Right lobe of liver (tissue), 6 donors: ENCODE measurements around the gene PAX3. TPM values are rescaled to one million over a fixed set of nuclear protein-coding genes. Genes with fewer than 3 reads are reported as not detected.

Experiments
- ATAC-seq, 4 donors: fragments of 200-7000 bp; cut with Tn5 transposase; one replicate each; pipeline ENCODE4 v1.9.1; 2020; ENCODE audit warnings: mild to moderate bottlenecking in 4 of 4, moderate library complexity in 4 of 4
- DNase-seq, 3 donors: peaks; one replicate each; pipeline ENCODE4 v3.0.0-alpha.2; 2020
- H3K27ac ChIP-seq, 3 donors: fragments of 200-600 bp; one replicate each; pipeline ENCODE4 v1.8.0; 2022
- H3K27me3 ChIP-seq, 2 donors: fragments of 200-600 bp; one replicate each; pipeline ENCODE4 v1.8.0; 2022
- H3K36me3 ChIP-seq, 4 donors: fragments of 200-600 bp; sonication (generic) in 1 of 4; one replicate each; pipeline versions ENCODE4 v1.5.1 to v1.8.0; 2017 to 2022; ENCODE audit warnings: control low read depth in 1 of 4
- H3K4me1 ChIP-seq, 4 donors: fragments of 200-600 bp; sonication (generic) in 1 of 4; one replicate each; pipeline versions ENCODE4 v1.5.1 to v1.8.0; 2017 to 2022; ENCODE audit warnings: control low read depth in 1 of 4
- H3K4me3 ChIP-seq, 3 donors: fragments of 200-600 bp; one replicate each; pipeline ENCODE4 v1.8.0; 2022
- H3K9me3 ChIP-seq, 4 donors: fragments of 200-600 bp; sonication (generic) in 1 of 4; one replicate each; pipeline versions ENCODE4 v1.5.1 to v1.8.0; 2017 to 2022; ENCODE audit warnings: control low read depth in 1 of 4
- POLR2A ChIP-seq: fragments of 450-650 bp; IDR thresholded peaks from one replicate; pipeline ENCODE4 v1.6.1; 2017; ENCODE audit warnings: antibody characterized with exemption, mild to moderate bottlenecking
- WGBS: methylation state at CpG from one replicate; pipeline ENCODE4 v1.1.6; 2018; ENCODE audit warnings: low coverage, low lambda C conversion rate; ENCODE audit not compliant: insufficient coverage; ENCODE audit errors: missing lambda C conversion rate; 5-methylcytosine and 5-hydroxymethylcytosine counted together
- intact Hi-C, 2 donors: fragments of 100-400 bp; cut with DNase I; formaldehyde crosslinking; loops; one replicate each; pipeline versions ENCODE4 v1.11.2 to v1.14.1; 2022
- total RNA-seq, 6 experiments: library from RNA; depleted of rRNA in 2 of 6; stranded (reverse); fragments of >200 nt in 2 of 6; fragmentation: NEBNext Ultra II Directional in 3 of 6; extraction: Animal tissue kit (Norgen Biotek cat#: 25700) in 3 of 6; gene quantifications; one replicate each; pipeline versions ENCODE4 v1.1.0 to v1.2.4, GENCODE V29; 2016 to 2023
- TF ChIP-seq, protein P1 (sequence below), 4 donors: fragments of 200-600 bp in 3 of 4; fragments of 450-650 bp in 1 of 4; IDR thresholded peaks; one replicate each; pipeline versions ENCODE4 v1.5.1 to v1.8.0; 2016 to 2022; ENCODE audit warnings: antibody characterized with exemption in 4 of 4, mild to moderate bottlenecking in 2 of 4
- donor health status: DM: no; HTN: yes; CAD: no.
- donor health status: DM: no; HTN: no; CAD: no.
- donor health status: DM: no; HTN: no; CAD: no.
- donor health status: DM: no; HTN: yes; CAD: no.
- donor health status: DM: no; HTN: yes; CAD: no.

Gene PAX3
- total RNA-seq, 6 experiments from 2014 or later, result not detected

DNA sequence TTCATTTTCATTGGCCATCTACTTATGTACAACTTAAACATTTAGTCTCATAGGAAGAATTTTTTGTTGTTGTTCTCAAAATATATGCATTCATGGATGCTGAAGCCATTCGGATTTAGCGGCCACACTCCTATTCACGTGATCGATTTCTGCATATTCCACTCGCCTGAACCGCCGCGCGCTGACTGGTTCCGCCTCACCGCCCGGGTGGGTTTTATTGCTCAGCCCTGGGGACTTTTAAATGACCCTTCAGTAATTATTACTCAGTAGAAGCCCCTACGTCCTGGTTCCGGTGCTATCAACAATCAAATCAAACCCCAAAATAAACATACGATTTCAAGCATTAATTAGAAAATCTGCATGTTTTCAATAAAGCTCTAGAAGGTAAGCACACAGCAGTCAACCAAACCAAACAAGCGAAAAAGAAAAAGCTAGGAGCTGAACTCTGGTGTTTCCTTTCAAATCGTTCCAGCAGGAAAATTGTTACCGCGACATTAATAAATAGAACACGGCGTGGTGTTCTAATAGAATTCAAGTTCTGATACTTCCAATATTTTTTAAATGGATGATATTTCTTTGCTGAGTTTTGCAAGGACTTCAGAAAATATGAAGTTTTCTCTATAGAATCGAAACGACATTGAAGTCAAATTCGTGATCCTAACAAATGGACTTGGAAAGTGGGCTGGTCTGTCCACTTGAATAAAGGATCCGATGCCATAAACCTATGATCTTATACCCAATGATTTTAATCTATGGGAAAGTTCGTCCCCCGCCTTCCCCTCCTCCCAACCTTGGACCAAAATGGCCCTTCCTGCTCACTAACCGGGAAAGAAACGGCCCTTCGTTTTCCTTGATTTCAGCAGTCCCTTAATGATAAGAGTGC lies 9.3 kb downstream of the PAX3 start:
- Histone ChIP-seq H3K9me3 (no peaks in the 10 kb centered on the region), H3K4me1 (no peaks in the 10 kb centered on the region), H3K4me3 (no peak overlapping the region), H3K27ac (no peak overlapping the region), H3K27me3 (peaks cover 8 to 37% of the 10 kb centered on the region in 2 donors), H3K36me3 (no peaks in the 10 kb centered on the region)
- intact Hi-C loops, result no loop called here
- TF ChIP-seq, protein P1, sequence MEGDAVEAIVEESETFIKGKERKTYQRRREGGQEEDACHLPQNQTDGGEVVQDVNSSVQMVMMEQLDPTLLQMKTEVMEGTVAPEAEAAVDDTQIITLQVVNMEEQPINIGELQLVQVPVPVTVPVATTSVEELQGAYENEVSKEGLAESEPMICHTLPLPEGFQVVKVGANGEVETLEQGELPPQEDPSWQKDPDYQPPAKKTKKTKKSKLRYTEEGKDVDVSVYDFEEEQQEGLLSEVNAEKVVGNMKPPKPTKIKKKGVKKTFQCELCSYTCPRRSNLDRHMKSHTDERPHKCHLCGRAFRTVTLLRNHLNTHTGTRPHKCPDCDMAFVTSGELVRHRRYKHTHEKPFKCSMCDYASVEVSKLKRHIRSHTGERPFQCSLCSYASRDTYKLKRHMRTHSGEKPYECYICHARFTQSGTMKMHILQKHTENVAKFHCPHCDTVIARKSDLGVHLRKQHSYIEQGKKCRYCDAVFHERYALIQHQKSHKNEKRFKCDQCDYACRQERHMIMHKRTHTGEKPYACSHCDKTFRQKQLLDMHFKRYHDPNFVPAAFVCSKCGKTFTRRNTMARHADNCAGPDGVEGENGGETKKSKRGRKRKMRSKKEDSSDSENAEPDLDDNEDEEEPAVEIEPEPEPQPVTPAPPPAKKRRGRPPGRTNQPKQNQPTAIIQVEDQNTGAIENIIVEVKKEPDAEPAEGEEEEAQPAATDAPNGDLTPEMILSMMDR (IDR thresholded peaks at IDR 0.05), result no peak
- no peak for TF ChIP-seq POLR2A
- DNase-seq, result no peak
- 12% methylated on average over 30 of the region's 30 CpGs for WGBS
- no peak for ATAC-seq

DNA sequence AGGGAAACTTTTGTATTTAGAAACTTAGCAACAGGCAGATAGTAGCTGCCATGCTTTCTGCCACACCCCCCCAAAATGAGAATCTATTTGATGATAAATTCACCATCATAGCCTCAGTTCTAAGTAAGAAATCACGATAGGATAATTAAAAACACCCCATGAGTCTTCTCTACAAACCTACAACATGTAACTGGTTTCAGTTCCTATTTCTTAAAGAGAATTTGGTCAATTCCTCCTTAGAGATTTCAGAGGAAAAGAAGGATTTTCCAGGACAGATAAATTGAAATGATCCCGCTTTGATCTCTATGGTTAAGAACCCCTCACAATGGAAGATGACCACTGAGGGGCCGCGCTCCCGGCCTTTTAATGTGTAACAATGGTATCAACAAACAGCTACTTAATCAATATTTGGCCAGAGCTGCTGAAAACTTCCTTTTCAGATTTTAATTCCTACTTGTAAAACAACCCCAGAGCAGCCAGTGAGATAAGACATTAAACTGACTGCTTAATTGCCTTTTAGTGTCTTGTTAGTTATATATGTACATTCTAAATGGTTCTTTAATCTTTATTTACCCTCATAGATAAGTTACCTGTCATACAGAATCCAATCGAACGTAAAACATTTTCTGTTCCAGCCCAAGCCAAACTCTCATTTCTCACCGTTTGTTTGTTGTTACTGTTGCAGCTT lies 10.1 kb downstream of the PAX3 start:
- 6% methylated on average over 8 of the region's 8 CpGs for WGBS
- intact Hi-C loops, result no loop called here
- ATAC-seq (no peak), DNase-seq (no peak)
- Histone ChIP-seq H3K4me1 (no peaks in the 10 kb centered on the region), H3K27me3 (peaks cover 4 to 31% of the 10 kb centered on the region in 2 donors), H3K4me3 (no peak overlapping the region), H3K36me3 (no peaks in the 10 kb centered on the region), H3K27ac (no peak overlapping the region), H3K9me3 (no peaks in the 10 kb centered on the region)
- no peak for TF ChIP-seq POLR2A
- TF ChIP-seq, protein P1 (IDR thresholded peaks at IDR 0.05), result no peak

GRCh38 chr2:222287862-222288479 lies 10.8 kb downstream of the PAX3 start:
- DNase-seq (no peak), ATAC-seq (no peak)
- H3K36me3 ChIP-seq, result no peaks in the 10 kb centered on the region
- TF ChIP-seq, protein P1 (IDR thresholded peaks at IDR 0.05), result no peak
- TF ChIP-seq POLR2A, result no peak
- intact Hi-C loops, result no loop called here
- no peaks in the 10 kb centered on the region for H3K4me1 ChIP-seq
- H3K27ac ChIP-seq, result no peak overlapping the region
- 20% methylated on average over 4 of the region's 4 CpGs for WGBS
- peaks cover 4 to 29% of the 10 kb centered on the region in 2 donors for H3K27me3 ChIP-seq
- H3K4me3 ChIP-seq, result no peak overlapping the region
- no peaks in the 10 kb centered on the region for H3K9me3 ChIP-seq

DNA sequence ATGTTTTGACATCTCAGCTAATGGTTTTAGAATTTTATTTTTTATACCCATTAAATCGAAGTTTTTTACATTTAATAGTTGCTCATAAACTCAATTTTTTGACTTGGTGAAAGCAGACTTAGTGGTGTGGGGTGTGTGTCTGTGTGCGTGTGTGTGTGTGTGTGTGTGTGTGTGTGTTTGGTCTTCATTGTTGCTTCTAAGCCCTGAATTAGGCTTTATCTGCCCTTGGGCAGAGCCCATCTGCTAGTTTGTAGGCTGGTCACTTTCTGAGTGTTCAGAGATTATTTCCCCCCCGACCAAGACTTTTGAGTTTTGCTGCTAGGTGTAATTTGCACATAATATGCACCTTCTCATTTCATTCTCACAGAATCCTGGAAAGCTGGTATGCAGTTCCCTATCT lies 14.3 kb downstream of the PAX3 start:
- Histone ChIP-seq H3K36me3 (no peaks in the 10 kb centered on the region), H3K4me3 (no peak overlapping the region), H3K27me3 (peaks cover under 1 to 13% of the 10 kb centered on the region in 2 donors), H3K4me1 (no peaks in the 10 kb centered on the region), H3K9me3 (no peaks in the 10 kb centered on the region), H3K27ac (no peak overlapping the region)
- intact Hi-C loops, result no loop called here
- 13% methylated on average over 2 of the region's 3 CpGs for WGBS
- no peak for TF ChIP-seq POLR2A
- TF ChIP-seq, protein P1 (IDR thresholded peaks at IDR 0.05), result no peak
- DNase-seq, result no peak
- ATAC-seq, result no peak
